OCI-LY7 (cell line): ENCODE data around the gene PSMC3. TPM values are rescaled to one million over a fixed set of nuclear protein-coding genes. Genes with fewer than 3 reads are reported as not detected.

Experiments used
- BruUV-seq: library from RNA; stranded (reverse); fragments of 400-500 nt; replicated peaks from 2 replicates; lab custom pipeline; 2021; lab: Mats Ljungman, UMichigan
- CTCF ChIA-PET: fragments of 300-600 bp; sonication (Branson Sonifier 250); formaldehyde crosslinking; loops from one replicate; lab custom pipeline; 2022; ENCODE audit warnings: antibody characterized with exemption; ENCODE audit not compliant: unreplicated experiment; lab: Charles Lee
- POLR2A ChIA-PET: fragments of 300-600 bp; sonication (Branson Sonifier 250); formaldehyde crosslinking; loops from one replicate; lab custom pipeline; 2022; ENCODE audit warnings: antibody characterized with exemption; lab: Charles Lee
- DNase-seq: peaks from one replicate; pipeline ENCODE4 v3.0.0-alpha.2; 2015; ENCODE audit warnings: low spot score
- H2AFZ ChIP-seq: fragments of 200-600 bp; sonication (generic), shearing (Covaris generic); 2 replicates; pipeline ENCODE4 v1.6.1; 2014; ENCODE audit warnings: mild to moderate bottlenecking, antibody characterized with exemption, low read length, moderate library complexity
- H3K27ac ChIP-seq: fragments of 200-600 bp; sonication (generic); 2 replicates; pipeline ENCODE4 v1.5.1; 2014; ENCODE audit warnings: mixed run types, low read depth, mild to moderate bottlenecking, moderate library complexity, low read length, inconsistent platforms; ENCODE audit not compliant: poor library complexity, severe bottlenecking
- H3K36me3 ChIP-seq: fragments of 200-600 bp; sonication (generic); 2 replicates; pipeline ENCODE4 v1.6.1; 2014; ENCODE audit warnings: mild to moderate bottlenecking, antibody characterized with exemption, low read length, moderate library complexity, mixed read lengths; ENCODE audit not compliant: insufficient read depth
- H3K4me1 ChIP-seq: fragments of 200-600 bp; sonication (generic); 2 replicates; pipeline ENCODE4 v1.5.1; 2014; ENCODE audit warnings: mild to moderate bottlenecking, low read length; ENCODE audit not compliant: insufficient read depth, poor library complexity, severe bottlenecking
- H3K4me2 ChIP-seq: fragments of 200-600 bp; sonication (generic); 2 replicates; pipeline ENCODE4 v1.6.1; 2014; ENCODE audit warnings: mild to moderate bottlenecking, low read length
- H3K4me3 ChIP-seq: fragments of 200-600 bp; sonication (generic); 2 replicates; pipeline ENCODE4 v1.5.1; 2014; ENCODE audit warnings: mild to moderate bottlenecking, low read depth, low read length; ENCODE audit not compliant: poor library complexity, severe bottlenecking
- H3K79me2 ChIP-seq: fragments of 200-600 bp; sonication (generic); 2 replicates; pipeline ENCODE4 v1.6.1; 2016; ENCODE audit warnings: low read depth, mild to moderate bottlenecking, low read length, moderate library complexity, mixed read lengths; ENCODE audit not compliant: insufficient read depth
- H3K9me2 ChIP-seq: fragments of 200-600 bp; sonication (generic); 2 replicates; pipeline ENCODE4 v1.6.1; 2016; ENCODE audit warnings: mild to moderate bottlenecking, low read length, mixed read lengths; ENCODE audit not compliant: insufficient read depth
- H3K9me3 ChIP-seq: fragments of 200-600 bp; sonication (generic); 2 replicates; pipeline ENCODE4 v1.6.1; 2014; ENCODE audit warnings: mild to moderate bottlenecking, mixed run types, low read length, mixed read lengths
- H4K20me1 ChIP-seq: fragments of 200-600 bp; sonication (generic); 2 replicates; pipeline ENCODE4 v1.6.1; 2014; ENCODE audit warnings: mild to moderate bottlenecking, antibody characterized with exemption, low read length, moderate library complexity, mixed read lengths; ENCODE audit not compliant: insufficient read depth
- EZH2phosphoT487 ChIP-seq: fragments of 200-600 bp; sonication (generic); IDR thresholded peaks from 2 replicates; pipeline ENCODE4 v1.6.1; 2018; ENCODE audit warnings: low read depth, borderline replicate concordance, mild to moderate bottlenecking, mixed run types, antibody characterized with exemption, low read length, moderate library complexity, mixed read lengths
- intact Hi-C: fragments of 100-400 bp; cut with micrococcal nuclease; formaldehyde crosslinking; loops from one replicate; pipeline ENCODE4 v1.10.0; 2022; ENCODE audit not compliant: unreplicated experiment
- total RNA-seq, 2 experiments: library from RNA; depleted of rRNA in 1 of 2; stranded (reverse); fragments of >200 nt in 1 of 2; shearing (Covaris generic) in 1 of 2; gene quantifications; 2 replicates each; pipeline ENCODE4 v1.2.3, GENCODE V29; 2014 to 2022
- TF ChIP-seq, protein P1 (sequence below): fragments of 200-600 bp; sonication (generic); conservative IDR thresholded peaks from 2 replicates; pipeline ENCODE4 v1.5.1; 2014; ENCODE audit warnings: mild to moderate bottlenecking, antibody characterized with exemption, low read length, moderate library complexity, mixed read lengths

PSMC3 gene
- total RNA-seq, 2 experiments from 2014 or later: 122 to 144 TPM

DNA sequence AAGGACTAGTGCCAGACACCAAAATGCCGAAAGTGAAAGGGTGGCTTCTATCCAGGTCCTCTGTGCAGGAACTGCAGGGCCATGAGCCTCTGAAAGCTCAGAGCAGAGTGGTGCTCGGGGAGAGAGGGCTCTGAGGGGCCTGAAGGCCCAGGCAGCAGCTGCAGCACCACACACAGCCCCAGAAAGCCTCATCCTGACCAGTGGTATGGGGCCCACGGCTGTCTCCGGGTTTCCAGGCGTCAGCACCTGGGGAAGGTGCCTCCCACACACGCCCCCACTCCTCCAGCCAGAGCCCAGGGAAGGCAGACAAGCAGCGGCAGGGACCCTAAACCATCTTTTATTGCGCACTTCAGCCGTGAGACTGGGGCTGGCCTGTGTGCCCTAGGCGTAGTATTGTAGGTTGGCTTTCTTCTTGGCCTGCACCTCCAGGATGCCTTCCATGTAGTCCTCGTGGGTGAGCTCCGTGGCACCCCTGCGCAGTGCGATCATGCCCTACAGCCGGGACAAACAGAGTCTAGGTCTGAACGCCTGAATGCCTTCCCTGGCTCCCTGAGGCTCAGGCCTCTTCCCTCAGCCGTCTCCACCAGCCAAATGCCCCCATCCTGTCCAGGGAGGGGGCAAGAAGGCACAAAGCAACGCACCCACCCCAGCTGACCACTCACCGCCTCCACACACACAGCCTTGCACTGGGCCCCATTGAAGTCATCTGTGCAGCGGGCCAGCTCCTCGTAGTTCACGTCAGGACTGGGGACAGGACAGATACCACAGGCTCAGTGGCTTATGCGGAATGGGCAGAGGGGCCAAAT lies 7.6 kb downstream of the PSMC3 start:
- Histone ChIP-seq H3K79me2 (no peaks in the 10 kb centered on the region; the same call in 1 of the 2 replicates), H3K4me2 (no peak overlapping the region), H2AFZ (no peak overlapping the region), H4K20me1 (no peaks in the 10 kb centered on the region), H3K9me2 (no peaks in the 10 kb centered on the region), H3K36me3 (peaks cover 85% of the 10 kb centered on the region), H3K9me3 (no peaks in the 10 kb centered on the region), H3K4me1 (no peaks in the 10 kb centered on the region), H3K4me3 (no peak overlapping the region), H3K27ac (no peak overlapping the region)
- no peak for TF ChIP-seq EZH2phosphoT487
- TF ChIP-seq, protein P1, sequence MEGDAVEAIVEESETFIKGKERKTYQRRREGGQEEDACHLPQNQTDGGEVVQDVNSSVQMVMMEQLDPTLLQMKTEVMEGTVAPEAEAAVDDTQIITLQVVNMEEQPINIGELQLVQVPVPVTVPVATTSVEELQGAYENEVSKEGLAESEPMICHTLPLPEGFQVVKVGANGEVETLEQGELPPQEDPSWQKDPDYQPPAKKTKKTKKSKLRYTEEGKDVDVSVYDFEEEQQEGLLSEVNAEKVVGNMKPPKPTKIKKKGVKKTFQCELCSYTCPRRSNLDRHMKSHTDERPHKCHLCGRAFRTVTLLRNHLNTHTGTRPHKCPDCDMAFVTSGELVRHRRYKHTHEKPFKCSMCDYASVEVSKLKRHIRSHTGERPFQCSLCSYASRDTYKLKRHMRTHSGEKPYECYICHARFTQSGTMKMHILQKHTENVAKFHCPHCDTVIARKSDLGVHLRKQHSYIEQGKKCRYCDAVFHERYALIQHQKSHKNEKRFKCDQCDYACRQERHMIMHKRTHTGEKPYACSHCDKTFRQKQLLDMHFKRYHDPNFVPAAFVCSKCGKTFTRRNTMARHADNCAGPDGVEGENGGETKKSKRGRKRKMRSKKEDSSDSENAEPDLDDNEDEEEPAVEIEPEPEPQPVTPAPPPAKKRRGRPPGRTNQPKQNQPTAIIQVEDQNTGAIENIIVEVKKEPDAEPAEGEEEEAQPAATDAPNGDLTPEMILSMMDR: no peak
- intact Hi-C loops: no loop called here
- no peak for DNase-seq
- no TSS peak for BruUV-seq
- ChIA-PET POLR2A (no interaction called here), CTCF (no interaction called here)

DNA sequence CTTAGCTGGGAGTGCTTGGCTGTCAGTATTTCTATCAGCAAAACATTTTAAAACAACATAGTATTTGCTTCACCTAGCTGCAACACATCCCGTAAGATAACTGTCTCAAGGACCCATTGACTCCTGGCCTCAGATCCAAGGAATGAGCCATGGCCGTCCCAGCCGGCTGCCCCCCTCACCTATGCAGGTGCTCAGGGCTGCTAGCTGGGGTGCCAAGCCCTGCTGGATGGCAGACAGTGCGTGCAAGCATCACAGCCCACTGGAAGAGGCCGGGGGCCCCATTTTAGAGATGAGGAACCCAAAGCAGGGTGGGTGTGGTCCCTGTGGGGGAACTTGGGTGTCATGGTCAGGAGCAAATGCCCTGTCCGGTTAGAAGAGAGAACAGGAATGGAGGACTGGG lies 8.5 kb downstream of the PSMC3 start:
- POLR2A ChIA-PET: interaction anchor here (1.2 kb wide), 1 partner anchor 158 kb away, joined by 3 read pairs; no protein-coding TSS in a partner anchor
- CTCF ChIA-PET: no interaction called here
- intact Hi-C loops: no loop called here

More for the DNA sequence above, 8.5 kb downstream of the PSMC3 start:
- no peak for DNase-seq
- H2AFZ ChIP-seq: no peak overlapping the region
- H3K9me3 ChIP-seq: no peaks in the 10 kb centered on the region
- peaks cover 81% of the 10 kb centered on the region for H3K36me3 ChIP-seq
- H3K9me2 ChIP-seq: no peaks in the 10 kb centered on the region
- no peaks in the 10 kb centered on the region for H3K4me1 ChIP-seq
- H3K4me2 ChIP-seq: no peak overlapping the region
- H3K27ac ChIP-seq: no peak overlapping the region
- no peaks in the 10 kb centered on the region for H4K20me1 ChIP-seq
- no peaks in the 10 kb centered on the region for H3K79me2 ChIP-seq
- BruUV-seq: no TSS peak
- TF ChIP-seq, protein P1: no peak
- no peak for TF ChIP-seq EZH2phosphoT487
- H3K4me3 ChIP-seq: no peak overlapping the region
